ENCODE measurements around the gene ZNF555. TPM values are rescaled to one million over a fixed set of nuclear protein-coding genes. Genes with fewer than 3 reads are reported as not detected.

Gene ZNF555
- total and polyA plus RNA-seq, 10 of the 15 experiments (the other 5 are each of a cell fraction or from before 2014, with no cell fraction given), result 0.58 to 1.9 (median 1.2) TPM

- TF ChIP-seq ZBTB11 (CRISPR knock-in tag; IDR thresholded peaks at IDR 0.05) (no peak), ATF7 (IDR thresholded peaks at IDR 0.05; ENCODE audit: low read depth) (peak; percentile 91), NFXL1 (IDR thresholded peaks at IDR 0.05; ENCODE audit: borderline replicate concordance) (no peak), SUZ12 (IDR thresholded peaks at IDR 0.05; ENCODE audit: unreplicated experiment) (no peak), ZBED1 (IDR thresholded peaks at IDR 0.05; ENCODE audit: borderline replicate concordance) (no peak), GABPA (IDR thresholded peaks at IDR 0.05; ENCODE audit: low read depth) (no peak), FOXM1 (IDR thresholded peaks at IDR 0.05; ENCODE audit: low read depth, low read length) (no peak), PML (IDR thresholded peaks at IDR 0.05; ENCODE audit: low read length) (no peak), YY1 (IDR thresholded peaks at IDR 0.05; ENCODE audit: low read depth, low read length) (peak; percentile 21), HCFC1 (IDR thresholded peaks at IDR 0.05; ENCODE audit: low read length) (no peak), ETV6 (conservative IDR thresholded peaks at IDR 0.05 in 1 of 2, IDR thresholded peaks at IDR 0.05 in 1 of 2; ENCODE audit: borderline replicate concordance in 1 of 2, low read depth in 1 of 2) (no peak), PAX5 (IDR thresholded peaks at IDR 0.05; ENCODE audit: borderline replicate concordance, low read depth, low read length) (no peak), NR2C1 (IDR thresholded peaks at IDR 0.05) (no peak), ZBTB40 (IDR thresholded peaks at IDR 0.05; ENCODE audit: borderline replicate concordance) (no peak), REST (IDR thresholded peaks at IDR 0.05; ENCODE audit: low read depth, low read length) (no peak), MEF2B (IDR thresholded peaks at IDR 0.05; ENCODE audit: partially characterized antibody, poor library complexity, severe bottlenecking) (peak; percentile 84), BMI1 (IDR thresholded peaks at IDR 0.05; ENCODE audit: borderline replicate concordance) (no peak), IKZF1 (conservative IDR thresholded peaks at IDR 0.05) (peak; percentile 22; the same call in 1 of the 2 replicates)
These were observed at the start of gene ZNF555 (continued) for GRCh38 chr19:2840794-2841791.
